NOMO-1 treated with DMSO at 0.1 percent for 48 hours (cell line): ENCODE data around the gene SDR42E2.
A peak's percentile ranks its signal among the peaks of the same experiment; 100 is the strongest.
"Not testable (repeated sequence)": the region's sequence is repeated elsewhere in the genome, so short reads cannot be mapped to it uniquely, and the experiment has no call there.

ENCODE experiments used
- DNase-seq: peaks from one replicate; lab custom pipeline; 2025; ENCODE audit not compliant: unreplicated experiment; lab: John Stamatoyannopoulos, UW

The SDR42E2 gene

DNA sequence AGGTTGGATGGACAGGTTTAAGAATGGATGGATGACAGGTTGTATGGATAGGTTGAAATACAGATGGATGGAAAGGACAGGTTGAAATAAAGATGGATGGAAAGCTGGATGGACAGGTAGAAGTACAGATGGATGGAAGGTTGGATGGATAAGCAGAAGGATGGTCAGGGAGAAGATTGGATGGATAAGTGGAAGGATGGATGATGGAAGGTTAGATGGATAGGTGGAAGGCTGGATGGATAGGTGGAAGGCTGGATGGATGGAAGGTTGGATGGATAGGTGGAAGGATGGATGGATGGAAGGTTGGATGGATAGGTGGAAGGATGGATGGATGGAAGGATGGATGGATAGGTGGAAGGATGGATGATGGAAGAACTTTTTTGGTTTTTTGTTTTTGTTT lies 905 bp upstream of the SDR42E2 start:
- no peak for DNase-seq

DNA sequence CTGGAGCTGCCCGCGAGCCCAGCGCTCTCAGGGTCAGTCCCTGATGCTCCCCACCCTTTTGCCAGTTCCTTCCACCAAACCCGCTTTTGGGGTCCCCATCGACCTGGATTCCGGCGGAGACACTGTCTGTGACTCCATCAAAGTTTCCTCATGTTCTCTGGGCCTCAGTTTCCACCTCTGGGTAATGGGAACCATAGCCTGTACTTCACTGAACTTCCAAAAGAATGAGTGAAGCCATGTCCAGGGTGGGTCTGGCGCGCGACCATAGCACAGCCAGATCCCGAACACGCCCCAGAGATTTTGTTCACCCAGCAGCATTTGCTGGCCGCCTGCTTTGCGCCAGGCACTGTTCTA lies 327 bp downstream of the SDR42E2 start:
- no peak for DNase-seq

DNA sequence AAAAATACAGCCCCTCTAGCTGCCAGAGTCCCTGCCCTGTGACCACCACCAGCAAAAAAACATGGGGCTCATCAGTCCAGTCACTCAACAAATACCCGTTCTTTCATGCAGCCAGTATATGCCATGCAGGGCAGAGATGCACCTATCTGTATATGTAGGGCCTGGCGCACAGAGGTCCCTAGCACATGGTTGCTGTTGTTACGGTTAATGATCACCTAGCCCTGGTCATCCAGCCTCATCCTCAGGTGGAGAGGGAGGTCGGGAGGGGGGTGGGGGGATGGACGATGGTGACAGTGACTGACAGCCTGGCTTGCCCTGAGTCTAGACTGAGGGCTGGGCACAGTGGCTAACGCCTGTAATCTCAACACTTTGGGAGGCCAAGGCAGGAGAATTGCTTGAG lies 1.5 kb downstream of the SDR42E2 start:
- no peak for DNase-seq

DNA sequence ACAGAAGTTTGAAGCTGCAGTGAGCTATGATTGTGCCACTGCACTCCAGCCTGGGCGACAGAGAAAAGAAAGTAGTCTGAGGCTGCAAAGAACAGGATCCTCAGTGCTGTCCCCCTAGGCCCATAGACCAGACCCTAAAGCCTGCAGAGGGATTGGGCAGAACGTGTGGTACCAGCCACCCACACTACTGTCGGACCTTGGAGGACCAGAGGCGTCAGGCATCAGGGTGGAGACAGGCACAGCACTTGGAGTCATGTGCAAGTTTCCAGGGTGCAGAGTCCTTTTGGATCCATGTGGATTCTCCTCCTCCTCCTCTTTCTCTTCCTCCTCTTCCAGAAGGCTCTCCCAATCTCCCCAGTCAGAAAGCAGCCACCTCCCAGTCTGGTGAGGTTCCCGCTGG lies 2.2 kb downstream of the SDR42E2 start:
- DNase-seq: no peak

DNA sequence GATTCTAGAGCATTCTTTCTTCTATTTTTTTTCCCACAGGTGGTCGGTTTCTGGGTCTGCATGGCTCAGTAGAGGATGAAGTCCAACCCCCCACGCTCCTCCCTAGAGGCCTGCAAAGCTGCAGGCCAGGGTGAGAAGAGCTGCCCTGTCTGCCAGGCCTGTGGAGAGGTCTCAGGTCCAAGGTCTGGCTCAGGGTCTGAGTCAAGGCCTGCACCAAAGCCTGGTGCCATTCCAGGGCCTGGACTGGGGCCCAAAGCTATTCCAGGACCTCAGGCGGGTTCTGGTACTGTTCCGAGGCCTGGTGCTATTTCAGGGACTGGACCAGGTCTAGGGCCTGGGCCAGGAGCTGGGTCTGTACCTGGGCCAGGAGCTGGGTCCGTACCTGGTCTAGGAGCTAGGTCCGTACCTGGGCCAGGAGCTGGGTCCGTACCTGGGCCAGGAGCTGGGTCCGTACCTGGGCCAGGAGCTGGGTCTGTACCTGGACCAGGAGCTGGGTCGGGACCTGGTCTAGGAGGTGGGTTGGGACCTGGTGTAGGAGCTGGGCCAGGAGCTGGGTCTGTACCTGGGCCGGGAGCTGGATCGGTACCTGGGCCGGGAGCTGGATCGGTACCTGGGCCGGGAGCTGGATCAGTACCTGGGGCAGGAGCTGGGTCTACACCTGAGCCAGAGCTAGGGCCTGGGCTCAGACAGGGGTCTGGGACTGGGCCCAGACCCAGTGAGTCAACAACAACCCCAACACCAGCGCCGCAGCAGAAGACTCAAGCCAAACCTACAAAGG lies 3.4 kb downstream of the SDR42E2 start:
- DNase-seq: no peak

DNA sequence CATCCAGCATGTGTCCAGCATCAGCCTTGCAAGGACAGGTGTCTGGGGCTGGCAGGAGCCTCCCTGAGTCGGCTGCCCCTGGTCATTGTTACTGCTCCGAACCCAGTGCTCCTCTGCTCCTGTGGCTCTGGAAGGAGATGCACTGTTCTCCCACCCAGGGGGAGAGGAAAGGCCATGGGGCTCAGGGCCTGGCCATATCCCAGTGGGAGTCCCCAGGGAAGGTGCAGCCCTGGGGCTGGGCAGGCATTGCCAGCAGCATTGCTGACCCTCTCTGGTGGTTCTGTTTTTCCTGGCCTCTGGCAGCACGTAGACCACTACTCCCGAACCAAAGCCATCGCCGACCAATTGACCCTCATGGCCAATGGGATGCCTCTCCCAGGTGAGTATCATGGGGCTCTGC lies 9.6 kb downstream of the SDR42E2 start:
- no peak for DNase-seq

DNA sequence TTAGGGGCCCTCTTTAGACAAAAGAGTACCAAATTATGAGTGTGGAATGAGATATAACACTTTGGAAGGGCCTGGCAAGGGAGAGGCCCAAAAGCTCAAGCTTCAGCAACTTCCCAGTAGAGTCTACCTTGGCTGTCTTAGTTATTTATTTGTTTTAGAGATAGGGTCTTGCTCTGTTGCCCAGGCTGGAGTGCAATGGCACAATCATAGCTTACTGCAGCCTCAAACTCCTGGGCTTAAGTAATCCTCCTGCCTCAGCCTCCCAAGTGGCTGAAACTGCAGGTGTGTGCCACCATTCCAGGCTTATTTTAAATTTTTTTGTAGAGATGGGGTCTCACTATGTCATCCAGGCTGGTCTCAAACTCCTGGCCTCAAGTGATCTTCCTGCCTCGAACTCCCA lies 10.3 kb downstream of the SDR42E2 start:
- DNase-seq: not testable (repeated sequence)

DNA sequence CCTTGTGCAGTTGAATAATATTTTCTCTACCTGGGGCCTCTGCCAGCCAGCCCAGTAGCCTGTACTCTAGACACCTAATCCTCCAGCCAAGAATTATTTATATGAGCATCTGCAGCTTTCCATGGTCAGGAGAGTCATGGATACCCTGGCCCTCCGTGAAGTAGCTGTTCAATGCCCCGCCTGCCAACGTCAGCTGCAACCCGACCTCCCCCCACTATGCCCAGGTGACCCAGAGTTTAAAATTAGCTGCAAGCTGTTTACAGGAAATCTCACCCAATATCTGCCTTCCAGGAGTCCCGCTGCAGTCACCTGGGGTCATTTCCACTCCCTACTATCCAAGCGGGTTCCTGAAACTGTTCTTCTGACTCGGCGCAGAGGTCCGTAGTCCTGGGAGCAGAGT lies 12.3 kb downstream of the SDR42E2 start:
- DNase-seq: no peak

DNA sequence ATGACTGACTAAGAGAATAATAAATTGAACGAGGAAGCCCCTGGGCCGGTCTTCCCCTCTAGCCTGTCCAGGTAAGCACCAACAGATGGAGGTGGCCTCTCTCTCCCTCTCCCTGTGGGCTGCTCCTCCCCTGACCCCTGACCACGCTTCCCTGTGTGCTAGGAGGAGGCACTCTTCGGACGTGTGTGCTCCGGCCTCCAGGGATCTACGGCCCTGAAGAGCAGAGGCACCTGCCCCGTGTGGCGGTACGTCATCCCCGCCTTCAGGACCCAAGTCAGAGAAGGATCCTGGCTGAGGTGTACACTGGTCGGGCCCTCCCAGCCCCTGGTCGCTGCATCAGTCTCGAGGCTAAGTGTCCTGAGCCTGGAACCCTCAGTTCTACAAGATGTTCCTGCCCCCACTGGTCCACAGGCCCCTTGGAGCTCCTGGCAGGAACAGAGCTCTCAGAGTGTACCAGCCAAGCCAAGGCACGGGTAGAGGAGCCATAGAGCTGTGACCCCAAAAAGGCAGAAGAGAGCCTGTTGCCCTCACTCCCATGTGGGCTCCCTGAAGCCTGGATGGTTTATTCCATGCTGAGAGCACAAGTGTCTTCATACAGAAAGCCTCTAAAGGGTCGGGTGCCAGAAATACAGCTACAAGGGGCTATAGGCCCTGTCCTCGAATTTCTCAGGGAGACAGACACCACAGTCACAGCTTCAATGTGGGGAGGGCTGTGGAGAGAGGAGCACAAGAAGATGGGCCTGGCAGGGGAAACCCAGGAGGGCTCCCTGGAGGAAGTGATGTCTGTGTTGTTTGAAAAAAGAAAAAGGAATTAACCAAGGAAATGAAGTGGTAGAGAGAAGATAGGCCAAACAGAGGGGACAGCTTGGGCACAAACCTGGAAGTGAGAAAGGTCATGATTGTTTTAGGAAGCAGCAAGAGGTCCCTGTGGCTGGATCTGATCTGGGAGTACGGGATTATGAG lies 15.9 kb downstream of the SDR42E2 start:
- DNase-seq: no peak

DNA sequence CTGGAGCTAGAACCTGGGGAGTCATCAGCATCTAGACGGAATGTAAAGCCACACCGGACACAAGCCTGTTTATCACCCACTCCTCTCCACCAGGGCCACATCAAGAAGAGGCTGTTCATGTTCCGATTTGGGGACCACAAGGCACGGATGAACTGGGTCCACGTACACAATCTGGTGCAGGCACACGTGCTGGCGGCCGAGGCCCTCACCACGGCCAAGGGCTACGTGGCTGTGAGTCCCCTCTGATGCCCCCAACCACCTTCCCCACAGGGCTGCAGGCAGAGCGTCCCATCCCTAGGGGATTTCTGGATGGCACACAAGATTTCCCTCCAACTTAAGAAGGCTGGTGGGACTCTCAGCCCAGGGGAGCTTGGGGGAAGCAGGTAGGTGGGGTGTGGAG lies 19.1 kb downstream of the SDR42E2 start:
- DNase-seq: no peak

DNA sequence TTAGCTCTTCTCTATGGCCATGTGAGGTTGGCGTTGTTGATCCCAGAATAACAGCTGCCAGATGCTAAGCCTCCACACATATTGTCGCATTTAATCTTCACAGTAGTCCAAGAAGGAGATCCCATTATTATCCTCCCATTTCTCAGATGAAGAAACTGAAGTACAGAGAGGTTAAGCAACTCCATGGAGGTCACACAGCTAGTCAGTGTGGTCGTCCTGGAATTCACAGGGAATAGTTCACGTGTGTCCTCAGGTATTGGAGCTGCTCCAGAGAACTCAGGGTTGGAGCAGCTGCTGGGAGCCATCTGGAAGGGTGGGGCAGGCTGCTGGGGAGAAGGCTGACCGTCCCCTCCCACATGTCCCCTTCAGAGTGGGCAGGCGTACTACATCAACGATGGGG lies 19.5 kb downstream of the SDR42E2 start:
- no peak for DNase-seq

DNA sequence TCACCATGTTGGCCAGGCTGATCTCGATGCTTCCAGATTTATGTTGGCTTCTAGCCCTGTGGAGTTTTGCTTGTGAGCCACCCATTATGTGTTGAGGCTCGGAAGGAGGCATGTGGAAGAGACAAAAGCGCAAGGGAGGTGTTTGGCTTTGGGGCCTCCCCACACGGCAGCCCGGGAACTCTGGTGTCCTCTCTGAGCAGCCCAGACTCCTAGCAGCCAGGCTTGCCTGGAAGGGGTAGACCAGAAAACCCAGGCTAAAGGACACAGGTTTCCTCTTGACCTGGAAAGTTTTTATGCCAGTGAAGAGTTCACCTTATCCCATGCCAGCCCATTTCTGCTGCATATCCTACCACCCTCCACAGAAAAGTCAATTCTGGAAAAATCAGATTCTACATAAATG lies 21.0 kb downstream of the SDR42E2 start:
- no peak for DNase-seq

DNA sequence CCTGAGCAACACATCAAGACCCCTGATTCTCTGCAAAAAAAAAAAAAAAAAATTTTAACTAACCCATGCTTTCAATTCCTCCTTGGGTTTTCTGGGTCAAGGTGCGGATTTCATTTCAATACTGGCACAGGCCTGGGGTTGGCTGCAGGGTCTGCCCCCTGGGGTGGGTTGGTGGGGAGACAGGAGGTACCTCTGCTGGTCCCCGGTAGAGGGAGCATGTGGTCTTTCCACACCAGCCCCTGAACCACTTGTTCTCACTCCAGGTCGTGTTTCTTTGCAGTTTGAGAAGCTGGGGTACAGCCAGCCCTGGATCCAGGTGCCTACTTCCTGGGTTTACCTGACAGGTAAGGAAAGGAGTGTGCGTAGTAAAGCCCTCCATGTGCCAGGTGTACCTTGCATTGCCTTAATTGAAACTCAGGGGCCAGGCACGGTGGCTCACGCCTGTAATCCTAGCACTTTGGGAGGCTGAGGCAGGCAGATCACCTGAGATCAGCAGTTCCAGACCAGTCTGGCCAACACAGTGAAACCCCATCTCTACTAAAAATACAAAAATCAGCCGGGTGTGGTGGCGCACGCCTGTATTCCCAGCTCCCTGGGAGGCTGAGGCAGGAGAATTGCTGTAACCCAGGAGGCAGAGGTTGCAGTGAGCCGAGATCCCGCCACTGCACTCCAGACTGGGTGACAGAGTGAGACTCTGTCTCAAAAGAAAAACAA lies 21.8 kb downstream of the SDR42E2 start:
- DNase-seq: peak; percentile 10

DNA sequence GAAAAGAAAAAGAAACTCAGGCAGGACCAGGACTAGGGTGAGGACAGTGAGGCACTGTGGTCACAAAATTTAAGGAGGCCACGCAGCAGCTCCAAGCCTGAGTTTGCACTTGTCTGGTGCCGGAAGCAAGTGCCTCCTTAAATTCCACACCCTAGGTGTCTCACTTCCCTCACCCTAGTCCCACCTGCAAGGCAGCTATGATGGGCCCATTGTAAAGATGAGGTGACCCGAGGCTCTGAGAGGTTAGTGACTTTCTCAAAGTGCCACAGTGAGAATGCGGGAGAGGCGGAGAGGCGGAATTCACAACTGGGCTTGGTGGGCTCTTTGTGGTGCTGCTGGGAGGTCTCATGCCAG lies 22.3 kb downstream of the SDR42E2 start:
- no peak for DNase-seq

DNA sequence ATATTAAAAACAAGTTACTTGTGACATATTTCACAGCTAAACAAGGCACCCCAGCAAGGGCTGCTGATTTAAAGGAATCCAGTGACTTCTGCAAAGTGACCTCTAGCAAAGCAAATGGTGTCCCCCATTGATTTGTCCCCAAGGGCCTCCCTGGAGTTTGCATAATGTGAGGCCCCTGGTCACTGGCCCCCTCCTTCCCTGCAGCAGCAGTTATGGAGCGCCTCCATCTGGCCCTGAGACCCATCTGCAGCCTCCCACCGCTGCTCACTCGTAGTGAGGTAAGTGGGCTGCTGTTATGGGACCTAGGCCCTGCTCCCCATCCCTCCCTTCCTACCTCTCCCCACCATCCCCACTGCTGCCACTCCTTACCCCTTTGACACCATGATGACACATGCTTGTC lies 24.2 kb downstream of the SDR42E2 start:
- no peak for DNase-seq

DNA sequence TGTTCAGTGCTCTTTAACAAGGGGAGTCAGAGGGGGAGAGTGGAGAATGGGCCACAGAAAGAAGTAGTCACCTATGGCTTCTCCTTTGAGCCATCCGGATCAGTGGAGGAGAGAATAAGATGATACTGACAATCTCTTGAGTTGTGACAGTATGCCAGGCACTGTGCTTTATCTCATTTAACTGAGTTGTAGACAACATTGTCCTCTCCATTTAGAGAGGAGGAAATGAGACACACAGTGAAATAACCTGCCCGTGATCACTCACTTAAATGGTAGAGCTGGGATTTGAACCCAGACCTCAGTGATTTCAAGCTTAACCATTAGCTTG lies 25.9 kb downstream of the SDR42E2 start:
- no peak for DNase-seq

DNA sequence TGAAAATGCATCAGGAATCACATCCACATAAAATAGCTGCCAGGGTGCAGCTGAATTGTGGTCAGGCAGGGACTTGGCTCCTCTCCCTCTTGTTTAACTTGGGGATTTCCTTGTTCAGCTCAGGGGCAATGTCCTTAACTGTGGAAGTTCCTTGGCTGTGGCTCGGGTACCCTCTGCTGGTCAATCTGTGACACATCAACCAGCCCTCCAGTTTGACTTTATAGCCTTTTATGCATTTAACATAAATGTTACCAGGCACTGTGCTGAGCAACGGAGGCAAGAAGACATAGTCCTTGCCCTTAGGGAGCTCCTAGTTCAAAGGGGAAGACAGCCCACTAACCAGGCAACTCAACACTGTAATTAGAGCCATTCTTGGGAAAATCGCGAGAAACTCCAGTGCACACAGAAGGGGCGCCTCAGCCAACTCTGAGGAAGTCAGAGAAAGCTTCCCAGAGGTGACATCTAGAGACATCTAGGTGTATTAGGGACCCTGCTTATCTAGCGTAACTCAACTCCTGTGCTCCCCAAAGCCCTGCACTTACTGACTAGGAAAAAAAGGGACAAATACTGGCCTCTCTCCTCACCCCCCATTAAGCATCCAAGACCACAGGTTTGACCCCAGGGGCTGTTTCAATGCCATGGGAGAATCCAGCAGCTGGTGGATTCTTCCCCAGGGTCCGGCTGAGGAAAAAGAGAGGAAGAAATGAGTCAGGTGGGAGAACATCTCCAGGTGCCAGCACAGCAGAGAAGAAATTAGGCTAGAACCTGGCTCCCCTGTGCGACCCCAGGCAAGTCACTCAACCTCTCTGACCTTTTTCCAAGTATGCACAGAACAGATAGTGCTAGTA lies 26.5 kb downstream of the SDR42E2 start:
- peak; percentile 78 for DNase-seq

DNA sequence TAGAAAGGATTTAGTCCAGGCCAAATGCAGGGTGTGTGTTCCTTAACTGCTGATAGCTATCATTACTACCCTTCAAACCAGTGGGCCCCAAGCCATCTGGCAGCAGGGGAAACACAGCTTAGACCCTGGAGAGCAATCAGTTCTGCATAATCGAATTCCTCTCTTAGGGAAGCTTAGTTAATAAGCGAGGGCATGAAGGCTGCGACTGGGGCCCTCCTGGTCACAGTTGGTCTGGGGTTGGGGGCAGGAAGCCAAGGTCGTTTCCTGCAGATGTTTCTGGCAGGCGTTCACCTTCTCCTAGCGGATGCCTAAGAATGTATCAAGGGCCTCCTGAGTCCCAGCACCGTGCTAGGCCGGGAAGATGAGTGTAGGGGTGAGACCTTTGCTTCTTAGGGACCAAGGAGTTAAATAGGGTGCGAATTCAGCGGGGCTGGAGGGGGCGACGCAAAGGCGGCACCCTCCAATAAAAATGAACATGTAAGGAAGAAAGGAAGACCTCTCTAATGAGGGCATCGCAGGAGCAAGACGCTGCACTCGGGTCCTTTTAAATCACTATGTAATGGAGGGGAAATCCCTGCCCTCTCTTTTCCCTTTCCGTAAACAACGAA lies 27.3 kb downstream of the SDR42E2 start:
- no peak for DNase-seq

DNA sequence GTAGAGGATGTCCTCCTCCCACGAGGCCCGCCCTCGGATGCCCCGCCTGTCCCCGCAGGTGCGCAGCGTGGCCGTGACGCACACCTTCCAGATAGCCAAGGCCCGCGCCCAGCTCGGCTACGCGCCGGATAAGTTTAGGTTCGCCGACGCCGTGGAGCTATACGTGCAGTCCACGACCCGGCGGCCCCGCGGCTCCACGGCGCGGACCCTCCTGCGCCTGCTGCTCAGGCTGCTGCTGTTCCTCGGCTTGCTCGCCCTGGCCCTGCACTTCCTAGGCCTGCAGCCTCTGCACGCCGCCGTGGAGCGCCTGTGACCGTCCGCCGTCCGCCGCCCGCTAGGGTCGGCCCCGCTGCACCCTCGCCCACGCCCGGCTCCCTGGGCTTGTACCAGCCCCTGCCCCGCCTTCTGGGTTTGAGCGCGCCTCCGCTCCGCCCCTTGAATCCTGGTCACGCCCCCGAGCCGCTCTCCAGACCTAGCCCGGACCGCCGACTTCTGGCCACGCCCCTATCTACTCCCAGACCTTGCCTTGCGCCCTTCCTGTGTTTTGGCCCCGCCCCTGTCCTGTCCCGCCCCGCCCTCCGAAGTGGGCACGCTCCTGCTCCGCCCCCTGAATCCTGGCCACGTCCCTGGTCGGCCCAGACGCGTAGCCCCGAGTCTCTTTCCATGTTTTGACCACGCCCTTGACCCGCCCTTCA lies 27.9 kb downstream of the SDR42E2 start:
- peak; percentile 99 for DNase-seq
